ENCODE data around the gene CLASP2. TPM values are rescaled to one million over a fixed set of nuclear protein-coding genes. Genes with fewer than 3 reads are reported as not detected.
"Not testable (repeated sequence)": the region's sequence is repeated elsewhere in the genome, so short reads cannot be mapped to it uniquely, and the experiment has no call there.

The CLASP2 gene
- total RNA-seq, 1 donor from 2014 or later: 75.8 TPM

GRCh38 chr3:33690341-33690740 is 27.7 kb downstream of the CLASP2 start:
- intact Hi-C loops (cut with DNase I): no loop called here
- no peak for DNase-seq (ENCODE audit: low spot score in 2 of 2)
- no peak overlapping the region for H3K4me3 ChIP-seq
- TF ChIP-seq CTCF (IDR thresholded peaks at IDR 0.05): no peak
- H3K9me3 ChIP-seq: no peaks in the 10 kb centered on the region
- no peaks in the 10 kb centered on the region for H3K27me3 ChIP-seq
- H3K4me1 ChIP-seq: no peaks in the 10 kb centered on the region
- no peak overlapping the region for H3K27ac ChIP-seq
- peaks cover 0 to 30% of the 10 kb centered on the region in 2 donors for H3K36me3 ChIP-seq

GRCh38 chr3:33687406-33688010 is 30.5 kb downstream of the CLASP2 start:
- DNase-seq (ENCODE audit: low spot score in 2 of 2): no peak
- H3K27me3 ChIP-seq: no peaks in the 10 kb centered on the region
- no peaks in the 10 kb centered on the region for H3K4me1 ChIP-seq
- no peak overlapping the region for H3K27ac ChIP-seq
- no peak for TF ChIP-seq CTCF (IDR thresholded peaks at IDR 0.05)
- H3K4me3 ChIP-seq: no peak overlapping the region
- peaks cover 13 to 54% of the 10 kb centered on the region in 2 donors for H3K36me3 ChIP-seq
- intact Hi-C loops (cut with DNase I): no loop called here
- H3K9me3 ChIP-seq: no peaks in the 10 kb centered on the region

GRCh38 chr3:33682770-33683169 is 35.3 kb downstream of the CLASP2 start:
- H3K27ac ChIP-seq: no peak overlapping the region
- intact Hi-C loops (cut with DNase I): no loop called here
- no peak for TF ChIP-seq CTCF (IDR thresholded peaks at IDR 0.05)
- no peak overlapping the region for H3K4me3 ChIP-seq
- DNase-seq (ENCODE audit: low spot score in 2 of 2): no peak
- peaks cover 3 to 10% of the 10 kb centered on the region in 2 donors for H3K9me3 ChIP-seq
- H3K36me3 ChIP-seq: peaks cover 16 to 72% of the 10 kb centered on the region in 2 donors
- H3K27me3 ChIP-seq: no peaks in the 10 kb centered on the region
- no peaks in the 10 kb centered on the region for H3K4me1 ChIP-seq

GRCh38 chr3:33681667-33682066 is 36.4 kb downstream of the CLASP2 start:
- no peak overlapping the region for H3K27ac ChIP-seq
- no peak for TF ChIP-seq CTCF (IDR thresholded peaks at IDR 0.05)
- no peaks in the 10 kb centered on the region for H3K27me3 ChIP-seq
- no peak overlapping the region for H3K4me3 ChIP-seq
- H3K36me3 ChIP-seq: peaks cover 16 to 66% of the 10 kb centered on the region in 2 donors
- H3K4me1 ChIP-seq: no peaks in the 10 kb centered on the region
- peaks cover 3 to 10% of the 10 kb centered on the region in 2 donors for H3K9me3 ChIP-seq
- intact Hi-C loops (cut with DNase I): no loop called here
- no peak for DNase-seq (ENCODE audit: low spot score in 2 of 2)

GRCh38 chr3:33678073-33678472 is 40.0 kb downstream of the CLASP2 start:
- no peaks in the 10 kb centered on the region for H3K27me3 ChIP-seq
- no peaks in the 10 kb centered on the region for H3K4me1 ChIP-seq
- H3K36me3 ChIP-seq: peaks cover 7 to 35% of the 10 kb centered on the region in 2 donors
- H3K4me3 ChIP-seq: no peak overlapping the region
- no peak for TF ChIP-seq CTCF (IDR thresholded peaks at IDR 0.05)
- intact Hi-C loops (cut with DNase I): no loop called here
- no peak for DNase-seq (ENCODE audit: low spot score in 2 of 2)
- H3K27ac ChIP-seq: no peak overlapping the region
- H3K9me3 ChIP-seq: peaks cover 3 to 10% of the 10 kb centered on the region in 2 donors

GRCh38 chr3:33673436-33673835 is 44.6 kb downstream of the CLASP2 start:
- DNase-seq (ENCODE audit: low spot score in 2 of 2); intact Hi-C loops (cut with DNase I); H3K27me3 ChIP-seq; H3K9me3 ChIP-seq; H3K27ac ChIP-seq; H3K4me1 ChIP-seq; H3K4me3 ChIP-seq: not testable (repeated sequence)
- H3K36me3 ChIP-seq: peaks cover 0 to 21% of the 10 kb centered on the region in 2 donors
